Measurements from ENCODE around the gene SNRPD3.

DNA sequence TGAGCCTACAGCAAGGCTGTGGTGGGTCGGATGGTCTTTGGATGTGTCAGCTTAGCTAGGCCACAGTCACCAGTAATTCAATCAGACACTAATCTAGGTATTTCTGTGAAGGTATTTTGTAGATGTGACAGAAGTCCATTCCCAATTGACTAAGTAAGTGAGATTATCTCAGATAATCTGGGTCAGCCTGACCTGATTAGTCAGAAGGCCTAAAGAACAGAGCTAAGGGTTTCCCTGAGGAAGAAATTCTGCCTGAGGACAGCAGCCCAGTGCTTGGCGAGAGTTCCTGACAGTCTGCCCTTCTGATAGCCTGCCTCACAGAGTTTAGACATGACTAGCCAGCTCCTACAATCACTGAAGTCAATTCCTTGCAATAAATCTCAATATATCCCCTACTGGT, 29.6 kb upstream of the SNRPD3 start:
- TF ChIP-seq, protein P1, sequence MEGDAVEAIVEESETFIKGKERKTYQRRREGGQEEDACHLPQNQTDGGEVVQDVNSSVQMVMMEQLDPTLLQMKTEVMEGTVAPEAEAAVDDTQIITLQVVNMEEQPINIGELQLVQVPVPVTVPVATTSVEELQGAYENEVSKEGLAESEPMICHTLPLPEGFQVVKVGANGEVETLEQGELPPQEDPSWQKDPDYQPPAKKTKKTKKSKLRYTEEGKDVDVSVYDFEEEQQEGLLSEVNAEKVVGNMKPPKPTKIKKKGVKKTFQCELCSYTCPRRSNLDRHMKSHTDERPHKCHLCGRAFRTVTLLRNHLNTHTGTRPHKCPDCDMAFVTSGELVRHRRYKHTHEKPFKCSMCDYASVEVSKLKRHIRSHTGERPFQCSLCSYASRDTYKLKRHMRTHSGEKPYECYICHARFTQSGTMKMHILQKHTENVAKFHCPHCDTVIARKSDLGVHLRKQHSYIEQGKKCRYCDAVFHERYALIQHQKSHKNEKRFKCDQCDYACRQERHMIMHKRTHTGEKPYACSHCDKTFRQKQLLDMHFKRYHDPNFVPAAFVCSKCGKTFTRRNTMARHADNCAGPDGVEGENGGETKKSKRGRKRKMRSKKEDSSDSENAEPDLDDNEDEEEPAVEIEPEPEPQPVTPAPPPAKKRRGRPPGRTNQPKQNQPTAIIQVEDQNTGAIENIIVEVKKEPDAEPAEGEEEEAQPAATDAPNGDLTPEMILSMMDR (IDR thresholded peaks at IDR 0.05), result no peak
- no peak for TF ChIP-seq POLR2A (IDR thresholded peaks at IDR 0.05; ENCODE audit: low read depth)
- no peak for TF ChIP-seq EP300 (IDR thresholded peaks at IDR 0.05)
